ENCODE data around the gene CBR4.

CBR4 gene

DNA sequence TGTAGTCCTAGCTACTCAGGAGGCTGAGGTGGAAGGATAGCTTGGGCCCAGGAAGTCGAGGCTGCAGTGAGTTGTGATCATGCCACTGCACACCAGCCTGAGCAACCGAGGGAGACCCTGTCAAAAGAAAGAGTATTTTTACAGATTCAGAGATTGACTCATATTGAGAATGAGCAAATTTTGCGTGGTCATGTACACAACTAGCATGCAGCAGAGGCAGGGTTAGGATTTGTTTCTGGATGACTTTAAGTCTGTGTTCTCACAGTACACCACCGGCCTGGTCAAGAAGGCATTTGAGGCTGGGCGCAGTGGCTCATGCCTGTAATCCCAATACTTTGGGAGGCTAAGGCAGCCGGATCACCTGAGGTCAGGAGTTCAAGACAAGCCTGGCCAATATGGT, 44.8 kb upstream of the CBR4 start:
- no peaks in the 10 kb centered on the region for H3K4me1 ChIP-seq (ENCODE audit: control insufficient read depth, low read length)
- H3F3A ChIP-seq (ENCODE audit: control insufficient read depth, insufficient read depth): no peaks in the 10 kb centered on the region

DNA sequence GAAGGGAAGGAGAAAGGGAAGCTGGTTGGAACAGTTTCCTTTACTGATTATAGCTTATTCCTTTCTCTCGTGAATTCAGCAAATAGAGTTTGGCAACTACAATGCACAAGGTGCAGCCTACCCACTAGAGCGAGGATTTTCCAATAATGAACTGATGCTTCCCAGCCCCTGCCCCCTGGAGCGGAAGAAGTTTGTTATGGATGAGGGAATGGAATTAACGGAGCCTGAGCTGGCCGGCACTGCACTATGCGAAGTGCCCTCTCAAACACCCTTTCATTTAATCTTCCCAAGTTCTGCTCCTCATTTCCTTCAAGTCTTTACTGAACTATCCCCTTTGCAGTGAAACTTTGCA, 42.5 kb upstream of the CBR4 start:
- Histone ChIP-seq H3K27me3 (ENCODE audit: control insufficient read depth, low read length) (no peaks in the 10 kb centered on the region), H3K4me3 (ENCODE audit: low read length) (no peak overlapping the region), H3F3A (ENCODE audit: control insufficient read depth, insufficient read depth) (no peaks in the 10 kb centered on the region), H3K4me2 (ENCODE audit: low read length) (no peak overlapping the region), H3K36me3 (ENCODE audit: control insufficient read depth, low read length) (no peaks in the 10 kb centered on the region), H3K4me1 (ENCODE audit: control insufficient read depth, low read length) (no peaks in the 10 kb centered on the region), H4K20me1 (ENCODE audit: control insufficient read depth, insufficient read depth, low read depth, low read length) (no peaks in the 10 kb centered on the region), H3K79me2 (ENCODE audit: control insufficient read depth, low read length) (no peaks in the 10 kb centered on the region), H3K27ac (ENCODE audit: low read depth, low read length) (no peak overlapping the region), H3K9me2 (replicated peaks; ENCODE audit: control insufficient read depth, low read length) (no peaks in the 10 kb centered on the region), H3K9me3 (ENCODE audit: control insufficient read depth, insufficient read depth, low read length) (no peaks in the 10 kb centered on the region)
- no peak for TF ChIP-seq EZH2phosphoT487 (IDR thresholded peaks at IDR 0.05; ENCODE audit: borderline replicate concordance, low read length)

More for the DNA sequence above, 44.8 kb upstream of the CBR4 start:
- Histone ChIP-seq H3K27me3 (ENCODE audit: control insufficient read depth, low read length) (no peaks in the 10 kb centered on the region), H3K9me2 (replicated peaks; ENCODE audit: control insufficient read depth, low read length) (no peaks in the 10 kb centered on the region), H3K4me2 (ENCODE audit: low read length) (no peak overlapping the region), H3K27ac (ENCODE audit: low read depth, low read length) (no peak overlapping the region), H3K79me2 (ENCODE audit: control insufficient read depth, low read length) (no peaks in the 10 kb centered on the region), H3K9me3 (ENCODE audit: control insufficient read depth, insufficient read depth, low read length) (no peaks in the 10 kb centered on the region), H4K20me1 (ENCODE audit: control insufficient read depth, insufficient read depth, low read depth, low read length) (no peaks in the 10 kb centered on the region), H3K36me3 (ENCODE audit: control insufficient read depth, low read length) (no peaks in the 10 kb centered on the region), H3K4me3 (ENCODE audit: low read length) (no peak overlapping the region)
- TF ChIP-seq, protein P1, sequence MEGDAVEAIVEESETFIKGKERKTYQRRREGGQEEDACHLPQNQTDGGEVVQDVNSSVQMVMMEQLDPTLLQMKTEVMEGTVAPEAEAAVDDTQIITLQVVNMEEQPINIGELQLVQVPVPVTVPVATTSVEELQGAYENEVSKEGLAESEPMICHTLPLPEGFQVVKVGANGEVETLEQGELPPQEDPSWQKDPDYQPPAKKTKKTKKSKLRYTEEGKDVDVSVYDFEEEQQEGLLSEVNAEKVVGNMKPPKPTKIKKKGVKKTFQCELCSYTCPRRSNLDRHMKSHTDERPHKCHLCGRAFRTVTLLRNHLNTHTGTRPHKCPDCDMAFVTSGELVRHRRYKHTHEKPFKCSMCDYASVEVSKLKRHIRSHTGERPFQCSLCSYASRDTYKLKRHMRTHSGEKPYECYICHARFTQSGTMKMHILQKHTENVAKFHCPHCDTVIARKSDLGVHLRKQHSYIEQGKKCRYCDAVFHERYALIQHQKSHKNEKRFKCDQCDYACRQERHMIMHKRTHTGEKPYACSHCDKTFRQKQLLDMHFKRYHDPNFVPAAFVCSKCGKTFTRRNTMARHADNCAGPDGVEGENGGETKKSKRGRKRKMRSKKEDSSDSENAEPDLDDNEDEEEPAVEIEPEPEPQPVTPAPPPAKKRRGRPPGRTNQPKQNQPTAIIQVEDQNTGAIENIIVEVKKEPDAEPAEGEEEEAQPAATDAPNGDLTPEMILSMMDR (IDR thresholded peaks at IDR 0.05; ENCODE audit: low read depth, low read length, poor library complexity, severe bottlenecking): no peak
- TF ChIP-seq EZH2phosphoT487 (IDR thresholded peaks at IDR 0.05; ENCODE audit: borderline replicate concordance, low read length): no peak

DNA sequence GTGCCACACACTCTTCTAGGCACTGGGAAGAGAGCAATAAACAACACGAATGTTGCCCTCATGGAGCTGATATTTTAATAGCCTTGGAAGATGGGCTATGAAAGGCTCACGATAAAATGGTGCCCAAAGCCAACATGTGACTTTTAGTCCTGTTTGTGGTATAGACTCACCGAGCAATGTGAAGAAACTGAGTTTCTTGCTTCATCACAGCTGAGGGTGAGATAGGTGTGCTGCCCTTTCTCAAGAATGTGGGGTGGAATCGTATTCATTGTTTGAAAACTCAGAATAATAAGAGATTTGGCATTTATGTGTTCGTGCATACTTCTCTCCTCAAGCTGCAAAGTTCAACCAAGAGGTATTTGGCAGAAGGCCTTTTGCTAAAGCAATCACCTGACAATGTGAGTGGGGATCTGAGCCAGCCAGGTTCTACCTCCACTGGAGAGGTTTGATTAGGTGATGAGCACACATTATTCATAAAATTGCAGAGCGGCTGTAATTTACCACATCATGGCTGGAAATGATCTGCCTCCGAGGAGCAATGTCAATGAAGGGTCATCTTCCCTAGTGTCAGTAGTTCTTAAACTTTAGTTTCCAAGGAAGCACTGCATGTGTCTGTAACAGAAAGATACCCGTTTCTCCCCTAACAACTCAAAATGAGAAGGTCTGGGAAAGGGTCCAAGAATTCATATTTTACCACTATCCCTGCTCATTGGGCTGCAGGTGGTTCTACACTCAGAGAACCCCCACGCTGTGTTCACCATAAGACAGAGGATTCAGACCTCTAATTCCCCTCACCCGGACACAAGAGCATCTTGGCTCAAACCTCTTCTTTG, 41.9 kb upstream of the CBR4 start:
- no peaks in the 10 kb centered on the region for H3K4me1 ChIP-seq (ENCODE audit: control insufficient read depth, low read length)

More for the DNA sequence above, 41.9 kb upstream of the CBR4 start:
- Histone ChIP-seq H3K9me3 (ENCODE audit: control insufficient read depth, insufficient read depth, low read length) (no peaks in the 10 kb centered on the region), H3K4me3 (ENCODE audit: low read length) (no peak overlapping the region), H3K9me2 (replicated peaks; ENCODE audit: control insufficient read depth, low read length) (no peaks in the 10 kb centered on the region), H3K4me2 (ENCODE audit: low read length) (no peak overlapping the region), H3K36me3 (ENCODE audit: control insufficient read depth, low read length) (no peaks in the 10 kb centered on the region), H3K27me3 (ENCODE audit: control insufficient read depth, low read length) (no peaks in the 10 kb centered on the region), H3K27ac (ENCODE audit: low read depth, low read length) (no peak overlapping the region), H3F3A (ENCODE audit: control insufficient read depth, insufficient read depth) (no peaks in the 10 kb centered on the region), H4K20me1 (ENCODE audit: control insufficient read depth, insufficient read depth, low read depth, low read length) (no peaks in the 10 kb centered on the region), H3K79me2 (ENCODE audit: control insufficient read depth, low read length) (no peaks in the 10 kb centered on the region)
- TF ChIP-seq, protein P1 (IDR thresholded peaks at IDR 0.05; ENCODE audit: low read depth, low read length, poor library complexity, severe bottlenecking): no peak
- no peak for TF ChIP-seq EZH2phosphoT487 (IDR thresholded peaks at IDR 0.05; ENCODE audit: borderline replicate concordance, low read length)
